Tongue (tissue), 3 donors: ENCODE results near the gene AAK1. TPM values are rescaled to one million over a fixed set of nuclear protein-coding genes. Genes with fewer than 3 reads are reported as not detected.
"Not testable (repeated sequence)": the region's sequence is repeated elsewhere in the genome, so short reads cannot be mapped to it uniquely, and the experiment has no call there.

ENCODE experiments used
- DNase-seq: peaks from one replicate; pipeline ENCODE4 v3.0.0-alpha.2; 2015
- small RNA-seq: library from RNA; depleted of rRNA; stranded (forward); fragments of <200 nt; gene quantifications from one replicate; pipeline ENCODE3, GENCODE V24; 2014; ENCODE audit warnings: low replicate concordance
- total RNA-seq: library from RNA; depleted of rRNA; stranded (reverse); fragments of >200 nt; gene quantifications from one replicate; pipeline ENCODE4 v1.2.3, GENCODE V29; 2014

The AAK1 gene
- total RNA-seq, 1 donor from 2014 or later: 30.2 TPM

GRCh38 chr2:69449906-69450305 lies 193.6 kb downstream of the AAK1 start:
- no peak for DNase-seq

- not testable (repeated sequence) for DNase-seq
These were observed 199.9 kb downstream of the AAK1 start for GRCh38 chr2:69443673-69444072.

GRCh38 chr2:69439499-69439898 lies 204.0 kb downstream of the AAK1 start:
- DNase-seq: not testable (repeated sequence)

GRCh38 chr2:69438580-69438979 lies 205.0 kb downstream of the AAK1 start:
- no peak for DNase-seq

- no peak for DNase-seq
These were observed 205.8 kb downstream of the AAK1 start for GRCh38 chr2:69437751-69438154.

- DNase-seq: peak; percentile 98
These were observed 206.4 kb downstream of the AAK1 start, which contains the start of gene NFU1 for GRCh38 chr2:69436938-69437750. TSS of gene NFU1 (minus strand) at chr2:69437435. CDS start at chr2:69437422, 13 bp downstream.

- no peak for DNase-seq
These were observed 207.0 kb downstream of the AAK1 start for GRCh38 chr2:69436596-69436937.

GRCh38 chr2:69434753-69435152 lies 208.8 kb downstream of the AAK1 start:
- no peak for DNase-seq

GRCh38 chr2:69429491-69430183 lies 213.9 kb downstream of the AAK1 start:
- DNase-seq: no peak

GRCh38 chr2:69428981-69429380 lies 214.6 kb downstream of the AAK1 start:
- no peak for DNase-seq

GRCh38 chr2:69424419-69424818 lies 219.1 kb downstream of the AAK1 start:
- no peak for DNase-seq

- no peak for DNase-seq
These were observed 221.3 kb downstream of the AAK1 start for GRCh38 chr2:69422198-69422597.

GRCh38 chr2:69419111-69419510 lies 224.4 kb downstream of the AAK1 start:
- DNase-seq: not testable (repeated sequence)

- DNase-seq: no peak
These were observed 227.4 kb downstream of the AAK1 start for GRCh38 chr2:69416147-69416546.

Small RNA genes within 50 kb of the gene (small RNA-seq; reads per million reads assigned to genes)
- gene RN7SL604P (not detected), gene SNORA36C (not detected)

Other genes starting within 250 kb of the AAK1 start
- gene NFU1, start 206.3 kb downstream of the AAK1 start, total RNA-seq: 45.1 TPM
- 29.5 TPM for gene ANXA4, start 98.4 kb upstream of the AAK1 start, total RNA-seq
- gene GMCL1, start 185.9 kb upstream of the AAK1 start, total RNA-seq: 14.9 TPM